NCI-H226 (cell line): ENCODE results near the gene CDC42EP2.
A peak's percentile ranks its signal among the peaks of the same experiment; 100 is the strongest.

Experiments used
- DNase-seq: peaks from one replicate; pipeline ENCODE4 v3.0.0-alpha.2; 2015

The CDC42EP2 gene, protein sequence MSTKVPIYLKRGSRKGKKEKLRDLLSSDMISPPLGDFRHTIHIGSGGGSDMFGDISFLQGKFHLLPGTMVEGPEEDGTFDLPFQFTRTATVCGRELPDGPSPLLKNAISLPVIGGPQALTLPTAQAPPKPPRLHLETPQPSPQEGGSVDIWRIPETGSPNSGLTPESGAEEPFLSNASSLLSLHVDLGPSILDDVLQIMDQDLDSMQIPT

DNA sequence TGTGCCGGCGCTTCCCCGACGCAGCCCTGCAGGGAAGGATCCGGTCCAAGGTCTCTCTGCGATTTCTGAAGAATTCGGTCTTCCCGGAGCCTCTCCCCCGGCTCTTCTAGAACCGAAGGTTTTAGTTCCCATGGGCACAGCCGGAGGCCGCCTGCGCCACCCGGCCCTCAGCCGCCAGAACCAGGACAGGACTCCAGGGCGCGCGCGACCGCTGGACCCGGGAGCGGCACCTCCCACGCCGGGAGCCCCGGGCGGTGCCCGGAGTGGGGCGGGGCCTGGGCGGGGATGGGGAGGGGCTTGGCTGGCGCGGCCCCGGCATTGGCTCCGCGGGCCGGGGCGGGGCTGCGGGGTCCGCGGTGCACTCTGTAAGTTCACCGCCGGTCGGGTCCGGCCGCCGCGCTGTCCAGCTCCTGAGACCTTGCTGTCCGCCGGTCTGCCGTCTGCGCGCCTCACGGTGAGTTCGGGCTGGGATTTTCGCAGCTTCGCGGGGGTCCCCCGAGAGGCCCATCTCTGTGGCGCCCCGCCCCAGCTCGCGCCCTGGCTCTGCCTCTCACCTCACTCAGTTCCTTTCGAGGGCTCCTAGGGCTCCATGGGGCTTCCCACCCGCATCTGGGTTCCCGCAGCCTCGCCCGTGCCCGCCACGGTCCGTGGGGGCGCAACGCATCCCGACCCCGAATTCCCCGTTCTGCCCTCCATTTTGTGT is at the start of gene CDC42EP2:
Gene CDC42EP2 (plus strand): TSS at position 366 of the 703 bp plus-strand sequence. CDS start 6,033 bp downstream, outside the sequence.
- DNase-seq, result peak; percentile 78

- DNase-seq, result no peak
Observed at GRCh38 chr11:65266210-65266609, 48.5 kb upstream of the CDC42EP2 start.

DNA sequence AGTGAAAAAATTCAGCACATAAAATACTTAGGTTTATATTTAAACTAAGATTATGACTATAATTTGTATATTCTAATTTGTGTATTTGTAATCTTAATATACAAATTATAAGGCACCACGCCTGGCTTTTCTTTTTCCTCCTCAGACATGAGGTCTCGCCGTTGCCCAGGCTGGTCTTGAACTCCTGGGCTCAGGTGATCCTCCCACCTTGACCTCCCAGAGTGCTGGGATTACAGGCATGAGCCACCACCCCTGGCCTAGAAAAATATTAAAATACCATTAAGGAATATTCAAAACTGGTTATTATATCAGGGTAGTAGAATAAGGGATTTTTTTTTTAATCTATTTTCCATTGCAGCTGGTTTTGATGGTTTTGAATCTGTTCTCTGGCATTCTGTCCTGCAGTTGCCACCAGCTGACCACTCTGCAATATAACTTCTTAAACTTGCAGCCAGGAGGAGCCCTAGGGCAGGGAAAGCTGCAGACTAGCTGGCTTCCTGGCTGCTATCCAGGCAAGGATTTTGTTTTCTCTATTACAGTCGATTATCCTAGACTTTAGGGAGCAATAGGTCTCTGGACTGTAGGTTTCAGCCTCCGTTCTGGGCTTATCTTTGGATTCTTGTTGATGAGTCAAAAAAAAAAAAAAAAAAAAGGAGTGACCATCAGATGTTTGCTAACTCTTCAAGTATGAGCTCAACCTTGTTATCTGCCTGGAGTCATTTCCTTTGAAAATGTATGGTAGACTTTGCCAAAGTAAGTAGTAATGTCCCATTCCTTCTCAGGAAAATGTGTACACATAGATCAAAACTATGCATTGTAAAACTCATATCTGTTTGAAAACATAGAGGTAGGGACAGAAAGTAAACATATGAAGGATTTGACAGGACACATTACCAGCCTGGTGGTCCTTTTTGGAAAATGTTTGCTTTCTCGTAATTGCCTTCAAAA is 39.7 kb upstream of the CDC42EP2 start:
- peak; percentile 93 for DNase-seq

DNA sequence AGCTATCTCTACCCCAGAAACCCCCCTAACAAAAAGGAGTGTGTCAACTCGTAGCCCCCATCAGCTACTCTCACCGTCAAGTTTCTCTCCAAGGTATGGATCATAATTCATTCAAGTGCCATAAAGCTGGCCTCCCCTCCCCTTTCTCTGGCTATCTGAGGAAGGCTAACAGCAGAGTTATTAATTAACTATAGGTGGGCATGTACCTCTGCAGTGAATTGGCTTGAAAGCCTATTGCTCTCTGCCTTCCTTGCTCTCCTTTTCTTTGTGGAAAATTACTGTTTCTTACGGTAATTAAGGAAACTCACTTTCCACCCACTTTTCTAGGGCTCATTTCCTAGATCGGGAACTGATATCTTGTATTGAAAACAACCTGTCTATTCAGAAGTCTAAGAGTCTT is 38.8 kb upstream of the CDC42EP2 start:
- no peak for DNase-seq

GRCh38 chr11:65277631-65278277 is 36.9 kb upstream of the CDC42EP2 start:
- no peak for DNase-seq

GRCh38 chr11:65278356-65278755 is 36.3 kb upstream of the CDC42EP2 start:
- DNase-seq, result peak; percentile 67

DNA sequence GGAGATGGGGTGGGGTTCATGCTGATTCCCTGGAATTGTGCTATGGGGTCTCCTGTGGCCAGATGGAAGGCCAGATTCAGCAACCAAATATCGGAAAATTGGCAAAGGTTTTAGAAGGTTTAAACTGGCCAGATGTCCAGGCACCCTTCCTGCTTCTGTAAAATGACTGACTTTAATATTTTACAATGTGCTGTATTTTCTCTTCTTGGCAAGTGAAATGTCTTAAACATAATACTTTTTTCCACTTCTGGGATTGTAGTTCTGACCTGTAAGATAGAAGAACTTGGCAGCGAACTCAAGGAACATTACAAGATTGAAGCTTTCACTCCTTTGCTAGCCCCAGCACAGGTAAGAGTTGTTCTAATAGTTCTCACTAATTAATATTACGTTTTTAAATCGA is 35.4 kb upstream of the CDC42EP2 start:
- DNase-seq, result no peak

DNA sequence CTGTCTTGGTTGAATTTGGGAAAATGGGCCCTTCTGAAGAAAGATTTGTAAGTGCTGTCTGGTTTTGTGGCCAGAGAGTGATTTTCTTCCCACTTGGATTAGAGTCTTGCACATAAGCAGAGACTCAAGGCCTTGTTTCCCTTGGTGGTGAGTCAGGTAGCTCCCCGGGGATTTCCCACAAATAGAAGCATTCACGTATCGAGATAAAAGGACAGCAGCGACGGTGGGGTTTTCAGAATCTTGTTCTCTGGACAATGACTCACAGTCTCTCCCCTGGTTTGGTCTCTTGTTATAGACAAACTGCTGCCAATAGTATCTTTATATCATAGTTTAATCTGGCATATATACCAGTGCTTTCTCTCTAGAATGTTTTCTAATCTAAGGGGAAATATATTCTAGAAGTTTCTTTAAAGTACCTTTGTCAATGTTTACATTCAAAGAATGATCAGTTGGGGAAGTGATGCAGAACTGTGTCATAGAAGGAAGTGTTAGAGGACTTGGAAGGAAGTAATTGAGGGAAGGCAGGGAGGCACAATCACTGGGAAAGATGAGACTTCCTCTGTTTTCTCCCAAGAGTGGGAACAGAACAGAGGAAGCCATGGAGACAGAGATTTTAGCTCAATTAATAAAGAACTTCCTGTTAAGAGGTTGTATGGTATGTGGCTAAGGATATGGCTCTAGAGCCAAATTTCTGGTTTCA is 34.8 kb upstream of the CDC42EP2 start:
- peak; percentile 95 for DNase-seq

DNA sequence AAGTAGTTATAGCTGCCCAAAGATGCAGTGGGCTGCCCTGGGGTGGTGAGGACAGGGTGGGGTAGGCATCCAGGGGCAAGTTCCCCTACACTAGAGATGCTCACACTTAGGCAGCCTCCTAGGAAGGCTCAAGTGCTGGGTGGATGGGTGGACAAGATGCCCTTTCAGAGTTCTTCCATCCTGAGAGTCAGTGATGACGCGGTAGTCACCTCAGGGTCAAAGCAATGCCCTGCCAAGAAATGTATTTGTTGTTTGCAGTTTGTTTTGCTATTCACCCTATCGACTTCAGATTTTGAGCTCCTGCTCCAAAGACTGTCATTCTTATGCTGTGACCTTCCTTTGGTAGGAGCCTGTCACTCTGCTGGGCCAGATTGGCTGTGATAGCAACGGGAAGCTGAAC is 34.0 kb upstream of the CDC42EP2 start:
- DNase-seq, result no peak

DNA sequence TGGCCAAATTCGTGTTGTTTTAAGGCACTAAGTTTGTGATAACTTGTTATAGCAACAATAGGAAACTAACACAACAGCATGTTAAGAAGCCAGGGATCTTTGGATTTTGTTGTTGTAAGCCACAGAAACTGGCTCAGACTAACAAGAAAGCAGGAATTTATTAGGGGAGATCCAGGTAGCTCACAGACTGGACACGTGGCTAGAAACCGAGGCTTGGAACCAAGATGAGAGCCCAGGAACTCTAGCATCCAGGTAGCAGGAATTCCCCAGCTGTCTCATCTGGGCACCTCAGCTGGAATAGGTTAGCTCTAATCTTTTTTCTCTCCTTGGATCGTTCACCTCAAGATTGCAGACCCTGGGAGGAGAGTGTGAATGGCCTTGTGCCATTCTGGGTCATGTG is 28.0 kb upstream of the CDC42EP2 start:
- no peak for DNase-seq

DNA sequence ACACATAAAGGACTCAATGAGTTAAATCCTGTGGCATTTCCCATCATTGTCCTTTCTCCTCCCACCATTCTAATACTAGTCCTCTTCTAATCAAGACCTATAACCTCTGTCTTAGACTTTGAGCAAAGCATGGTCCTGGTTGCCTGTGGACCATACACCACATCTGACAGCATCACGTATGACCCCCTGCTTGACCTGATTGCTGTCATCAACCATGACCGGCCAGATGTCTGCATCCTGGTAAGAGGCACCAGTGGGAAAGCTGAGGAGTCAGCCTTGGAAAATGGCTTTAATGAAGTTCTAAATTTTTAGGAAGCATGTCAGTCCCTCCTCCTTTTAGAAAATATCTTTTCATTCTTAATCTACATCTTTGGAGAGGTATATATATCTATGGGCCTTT is 27.1 kb upstream of the CDC42EP2 start:
- no peak for DNase-seq

DNA sequence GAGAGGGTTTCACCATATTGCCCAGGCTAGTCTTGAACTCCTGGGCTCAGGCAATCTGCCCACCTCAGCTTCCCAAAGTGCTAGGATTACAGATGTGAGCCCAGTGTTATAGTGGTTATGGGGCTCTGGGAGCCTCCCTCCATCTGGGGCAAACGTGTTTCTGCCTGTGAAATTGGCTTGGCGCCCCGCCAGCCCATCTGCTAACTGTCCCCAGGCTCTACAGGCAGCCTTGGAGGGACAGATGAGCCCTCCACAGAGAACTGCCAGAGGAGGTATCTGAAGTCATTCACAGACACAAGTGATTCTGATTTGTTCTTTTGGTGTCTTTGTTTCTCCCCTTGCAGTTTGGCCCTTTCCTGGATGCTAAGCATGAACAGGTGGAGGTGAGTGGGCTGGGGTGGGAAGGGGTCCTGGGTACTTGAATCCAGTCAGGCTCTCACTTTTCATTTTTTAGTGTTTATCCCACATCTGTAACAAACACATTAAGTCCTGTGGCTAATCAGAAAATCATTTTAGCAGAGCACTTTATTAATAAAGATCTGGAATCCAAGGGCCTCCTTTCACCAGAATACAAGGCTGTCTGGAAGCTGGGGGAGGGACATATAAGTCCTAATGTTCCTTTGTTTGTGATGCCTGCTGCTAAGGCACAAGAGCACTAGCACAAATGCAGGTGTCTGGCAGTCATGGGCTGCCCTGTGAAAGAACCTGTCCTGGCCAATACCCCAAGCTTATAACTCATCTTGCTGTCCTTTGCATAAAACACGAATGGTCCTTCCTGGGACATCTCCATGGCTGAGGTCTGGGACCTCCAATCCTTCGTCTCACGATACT is 25.7 kb upstream of the CDC42EP2 start:
- DNase-seq, result no peak

DNA sequence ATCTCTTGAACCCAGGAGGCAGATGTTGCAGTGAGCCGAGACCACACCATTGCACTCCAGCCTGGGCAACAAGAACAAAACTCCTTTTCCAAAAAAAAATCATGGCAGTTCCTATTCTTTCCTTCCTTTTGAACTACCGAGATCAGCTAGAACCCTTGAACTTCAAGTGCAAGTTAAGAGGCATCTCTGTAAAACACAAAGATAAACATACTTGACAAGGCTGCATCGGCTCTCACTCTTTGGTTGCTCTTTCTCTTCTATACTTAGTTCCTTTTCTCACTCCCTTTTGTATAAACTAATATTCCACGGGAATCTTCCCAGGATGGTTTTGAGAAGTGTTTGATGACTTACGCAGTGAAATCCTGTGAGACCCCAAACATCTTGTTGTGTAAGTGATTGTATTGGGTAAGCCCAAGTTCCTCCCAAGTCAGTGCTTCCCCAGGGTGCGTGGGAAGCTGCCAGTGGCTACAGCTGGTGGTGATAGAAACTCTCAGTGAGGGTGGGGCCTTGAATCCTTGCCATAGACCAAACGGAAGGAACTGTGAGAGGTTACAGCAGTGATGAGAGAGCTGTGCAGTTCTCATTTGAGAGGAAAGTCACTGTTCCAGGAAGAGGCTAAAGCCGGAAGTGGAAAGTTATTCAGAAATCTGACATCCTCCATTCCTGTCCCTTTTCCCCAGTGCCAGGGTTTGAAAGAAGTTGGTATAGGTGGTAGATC is 24.1 kb upstream of the CDC42EP2 start:
- DNase-seq, result peak; percentile 98

DNA sequence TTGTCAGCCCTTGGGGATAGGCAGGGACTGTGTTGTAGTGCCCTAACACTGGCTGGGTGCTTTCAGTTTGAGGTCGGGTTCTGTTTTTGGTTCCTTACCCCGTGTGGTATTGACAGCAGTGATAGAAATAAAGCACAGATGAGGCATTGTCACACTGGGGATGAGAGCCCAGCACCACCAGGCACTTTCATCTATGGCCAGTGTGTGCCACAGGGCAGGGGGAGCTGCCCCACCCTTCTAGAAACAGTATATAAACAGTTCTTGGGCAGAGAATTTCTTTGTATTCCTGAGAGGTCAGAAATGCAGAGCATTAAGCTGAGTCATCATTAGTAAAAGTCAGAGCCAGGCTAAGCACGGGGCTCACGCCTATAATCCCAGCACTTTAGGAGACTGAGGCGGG is 23.1 kb upstream of the CDC42EP2 start:
- peak; percentile 75 for DNase-seq

DNA sequence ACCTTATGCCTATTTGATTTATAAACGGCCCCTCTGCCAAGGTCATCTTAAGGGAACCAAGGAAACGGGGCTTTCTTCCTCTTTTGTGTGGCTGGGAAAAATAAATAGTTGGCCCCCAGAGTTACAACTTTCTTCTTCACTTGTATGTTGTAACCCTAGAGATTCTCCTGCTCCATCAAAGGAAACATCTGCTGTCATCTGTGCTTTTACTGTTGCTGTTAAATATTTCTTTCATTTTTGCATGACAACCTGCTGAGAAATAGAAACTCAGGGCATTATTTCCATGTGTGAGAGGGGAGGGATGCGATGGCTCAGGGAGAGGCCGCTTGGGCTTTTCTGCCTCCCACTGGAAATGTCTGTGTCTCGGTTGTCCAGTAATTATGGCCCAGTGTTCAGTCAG is 21.8 kb upstream of the CDC42EP2 start:
- no peak for DNase-seq

DNA sequence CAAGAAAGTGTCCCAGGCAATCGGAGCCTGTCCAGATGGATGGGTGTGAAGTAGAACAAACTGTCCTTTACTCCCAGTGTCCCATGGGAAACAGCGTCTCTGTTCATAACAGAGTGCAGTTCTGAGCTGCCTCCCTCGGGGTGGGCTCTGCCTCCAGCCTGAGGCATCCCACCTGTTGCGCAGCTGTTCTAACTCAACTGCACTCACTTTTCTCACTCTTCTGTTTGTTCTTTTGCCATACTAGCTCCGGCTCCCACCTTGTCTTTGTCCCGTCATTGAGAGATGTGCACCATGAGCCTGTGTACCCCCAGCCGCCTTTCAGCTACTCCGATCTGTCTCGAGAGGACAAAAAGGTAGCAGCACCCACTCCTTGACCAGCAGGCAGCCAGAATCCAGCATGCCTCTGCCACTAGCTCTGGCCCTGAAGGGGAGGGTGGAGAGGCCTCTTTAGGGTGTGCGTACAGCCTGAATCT is 20.7 kb upstream of the CDC42EP2 start:
- DNase-seq, result no peak

DNA sequence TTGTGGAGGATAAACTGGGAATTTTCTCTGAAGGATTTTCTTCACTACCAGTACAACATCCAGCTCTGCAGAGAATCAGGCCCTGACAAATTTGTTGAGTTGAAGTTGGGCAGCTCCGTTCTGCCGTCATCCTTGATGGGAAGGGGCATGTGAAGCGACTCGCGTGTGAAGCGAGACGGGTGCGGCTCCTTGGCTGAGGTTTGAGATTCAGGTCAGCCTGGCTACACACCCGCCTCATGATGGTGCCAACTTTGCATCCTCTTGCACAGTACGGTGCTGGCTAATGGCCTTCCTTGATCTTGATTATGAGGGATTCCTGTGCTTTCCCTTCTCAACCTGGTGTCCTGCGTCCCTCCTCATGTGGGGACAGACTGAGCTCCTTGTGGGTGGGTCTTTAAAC is 19.7 kb upstream of the CDC42EP2 start:
- DNase-seq, result no peak

GRCh38 chr11:65295571-65296341 is 18.9 kb upstream of the CDC42EP2 start:
- DNase-seq, result no peak

- no peak for DNase-seq
Observed at GRCh38 chr11:65297026-65297672, 17.5 kb upstream of the CDC42EP2 start.
